Activated naive CD4-positive, alpha-beta T cell treated with anti-CD3 and anti-CD28 coated beads for 36 hours (primary cell): Measurements from ENCODE around the gene SLC17A7. TPM values are rescaled to one million over a fixed set of nuclear protein-coding genes. Genes with fewer than 3 reads are reported as not detected.

Source experiments
- CTCF ChIA-PET: fragments of 350-600 bp; sonication (Branson Sonifier 250); formaldehyde crosslinking; loops from one replicate; lab custom pipeline; 2021; ENCODE audit warnings: antibody characterized with exemption; lab: Charles Lee
- DNase-seq: peaks from one replicate; pipeline ENCODE4 v3.0.0-alpha.2; 2020
- H3K27ac Mint-ChIP-seq: one replicate; pipeline ENCODE4 v1.8.0; 2021; ENCODE audit warnings: mild to moderate bottlenecking, mixed read lengths
- H3K27me3 Mint-ChIP-seq: one replicate; pipeline ENCODE4 v1.8.0; 2021; ENCODE audit warnings: low read depth, mixed read lengths
- H3K36me3 Mint-ChIP-seq: one replicate; pipeline ENCODE4 v1.8.0; 2021; ENCODE audit warnings: low read depth, mixed read lengths
- H3K4me1 Mint-ChIP-seq: one replicate; pipeline ENCODE4 v1.8.0; 2021; ENCODE audit warnings: low read depth, mixed read lengths
- H3K4me3 Mint-ChIP-seq: one replicate; pipeline ENCODE4 v1.8.0; 2021; ENCODE audit warnings: mild to moderate bottlenecking, moderate library complexity, mixed read lengths
- H3K9me3 Mint-ChIP-seq: one replicate; pipeline ENCODE4 v1.8.0; 2021; ENCODE audit warnings: mixed read lengths
- intact Hi-C: fragments of 100-400 bp; cut with micrococcal nuclease; formaldehyde crosslinking; loops from one replicate; pipeline ENCODE4 v1.15.1; 2023
- total RNA-seq, 2 experiments: library from RNA; stranded (reverse); gene quantifications; one replicate each; pipeline ENCODE4 v1.2.3, GENCODE V29; 2021

The SLC17A7 gene
- total RNA-seq, 2 experiments from 2014 or later = 0.12 TPM

DNA sequence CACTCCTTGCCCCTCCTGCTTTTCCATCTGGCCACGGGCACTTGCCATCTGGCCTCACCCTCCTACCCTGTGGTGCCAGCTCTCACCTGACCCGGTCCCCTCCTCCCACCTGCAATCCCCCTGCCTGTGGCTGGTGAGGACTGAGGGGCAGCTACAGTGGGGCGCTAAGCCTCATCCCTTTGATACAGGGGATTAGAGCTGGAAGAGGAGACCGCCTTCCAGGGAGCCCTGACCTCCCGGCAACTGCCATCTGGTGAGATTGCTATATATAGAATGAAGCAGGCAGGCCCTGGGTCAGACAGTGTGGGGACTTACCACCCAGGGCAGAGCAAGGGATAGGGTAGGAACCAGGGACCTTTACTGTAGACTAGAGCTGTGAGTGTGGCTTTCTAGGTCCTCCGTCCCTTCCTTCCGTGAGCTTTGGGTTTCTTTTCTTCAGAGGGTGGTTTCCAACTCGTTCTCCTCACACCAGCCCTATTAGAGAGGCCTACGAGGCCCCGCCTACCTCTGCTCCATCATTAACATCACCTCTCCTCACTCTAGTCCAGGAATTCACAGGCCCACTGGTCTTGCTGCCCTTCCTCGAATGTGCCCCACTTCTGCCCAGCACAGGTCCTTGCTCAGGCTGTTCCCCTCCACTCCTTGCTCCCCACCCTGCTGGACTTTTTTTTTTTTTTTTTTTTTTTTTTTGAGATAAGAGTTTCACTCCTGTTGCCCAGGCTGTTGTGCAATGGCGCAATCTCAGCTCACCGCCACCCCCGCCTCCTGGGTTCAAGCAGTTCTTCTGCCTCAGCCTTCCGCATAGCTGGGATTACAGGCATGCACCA lies 45.5 kb downstream of the SLC17A7 start:
- intact Hi-C loops = no loop called here
- no peak for DNase-seq
- no peaks in the 10 kb centered on the region for H3K9me3 Mint-ChIP-seq
- peaks cover 3% of the 10 kb centered on the region for H3K27me3 Mint-ChIP-seq
- no peak overlapping the region for H3K27ac Mint-ChIP-seq
- CTCF ChIA-PET = no interaction called here
- H3K36me3 Mint-ChIP-seq = no peaks in the 10 kb centered on the region
- peaks cover 22% of the 10 kb centered on the region for H3K4me1 Mint-ChIP-seq
- no peak overlapping the region for H3K4me3 Mint-ChIP-seq

DNA sequence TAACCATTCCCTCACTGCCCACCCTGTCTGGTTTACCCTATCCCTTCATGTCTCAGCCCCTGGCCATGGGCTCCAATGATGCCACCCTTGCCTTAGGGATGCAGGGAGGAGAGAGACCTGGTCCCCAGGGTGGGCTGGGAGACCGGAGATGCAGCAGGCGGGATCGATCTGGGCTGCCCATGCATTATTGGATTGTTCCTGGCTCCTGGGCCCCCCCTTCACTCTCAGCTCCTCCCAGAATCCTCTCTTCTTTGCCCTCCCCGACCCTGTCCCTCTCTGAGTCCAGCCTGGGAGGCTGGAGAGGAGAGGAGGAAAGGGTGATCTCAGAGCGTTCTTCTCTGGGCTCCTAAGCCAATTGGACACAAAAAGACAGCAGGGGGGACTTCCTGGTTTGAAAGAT lies 47.4 kb downstream of the SLC17A7 start:
- CTCF ChIA-PET = interaction anchor here (0.6 to 1.1 kb wide), 8 partner anchors 27 to 603 kb away, joined by 3 to 5 read pairs (median 3); no protein-coding TSS in a partner anchor
- no peaks in the 10 kb centered on the region for H3K36me3 Mint-ChIP-seq

GRCh38 chr19:49391581-49392399 lies 49.5 kb downstream of the SLC17A7 start:
- DNase-seq = peak; percentile 88
- Mint-ChIP-seq H3K4me3 (no peak overlapping the region), H3K36me3 (no peaks in the 10 kb centered on the region), H3K4me1 (peaks cover 15% of the 10 kb centered on the region), H3K9me3 (no peaks in the 10 kb centered on the region), H3K27ac (no peak overlapping the region), H3K27me3 (peaks cover 3% of the 10 kb centered on the region)
- intact Hi-C loops = loop anchor here (1.0 to 2.0 kb wide), 5 partner anchors 31 to 83 kb away; partner anchors contain the start of genes FLT3LG and PTH2
- CTCF ChIA-PET = interaction anchor here (0.6 to 4.0 kb wide), 18 partner anchors 11 to 157 kb away, joined by 3 to 18 read pairs (median 4); partner anchors contain the start of genes GFY and PIH1D1

More for the DNA sequence above, 47.4 kb downstream of the SLC17A7 start:
- H3K27me3 Mint-ChIP-seq = peaks cover 3% of the 10 kb centered on the region
- intact Hi-C loops = loop anchor here (2.0 kb wide), 2 partner anchors 29 to 37 kb away; partner anchors contain the start of gene PTH2
- H3K9me3 Mint-ChIP-seq = no peaks in the 10 kb centered on the region
- no peak overlapping the region for H3K4me3 Mint-ChIP-seq
- H3K27ac Mint-ChIP-seq = no peak overlapping the region
- no peak for DNase-seq
- H3K4me1 Mint-ChIP-seq = peaks cover 17% of the 10 kb centered on the region

- peaks cover 3% of the 10 kb centered on the region for H3K27me3 Mint-ChIP-seq
- DNase-seq = no peak
- H3K4me1 Mint-ChIP-seq = peaks cover 15% of the 10 kb centered on the region
- H3K9me3 Mint-ChIP-seq = no peaks in the 10 kb centered on the region
- H3K36me3 Mint-ChIP-seq = no peaks in the 10 kb centered on the region
- intact Hi-C loops = no loop called here
- CTCF ChIA-PET = interaction anchor here (0.6 to 4.0 kb wide), 15 partner anchors 10 to 120 kb away, joined by 3 to 18 read pairs (median 4); partner anchors contain the start of genes GFY and PIH1D1
- no peak overlapping the region for H3K27ac Mint-ChIP-seq
- no peak overlapping the region for H3K4me3 Mint-ChIP-seq
These were observed 50.4 kb downstream of the SLC17A7 start for GRCh38 chr19:49390929-49391359.

DNA sequence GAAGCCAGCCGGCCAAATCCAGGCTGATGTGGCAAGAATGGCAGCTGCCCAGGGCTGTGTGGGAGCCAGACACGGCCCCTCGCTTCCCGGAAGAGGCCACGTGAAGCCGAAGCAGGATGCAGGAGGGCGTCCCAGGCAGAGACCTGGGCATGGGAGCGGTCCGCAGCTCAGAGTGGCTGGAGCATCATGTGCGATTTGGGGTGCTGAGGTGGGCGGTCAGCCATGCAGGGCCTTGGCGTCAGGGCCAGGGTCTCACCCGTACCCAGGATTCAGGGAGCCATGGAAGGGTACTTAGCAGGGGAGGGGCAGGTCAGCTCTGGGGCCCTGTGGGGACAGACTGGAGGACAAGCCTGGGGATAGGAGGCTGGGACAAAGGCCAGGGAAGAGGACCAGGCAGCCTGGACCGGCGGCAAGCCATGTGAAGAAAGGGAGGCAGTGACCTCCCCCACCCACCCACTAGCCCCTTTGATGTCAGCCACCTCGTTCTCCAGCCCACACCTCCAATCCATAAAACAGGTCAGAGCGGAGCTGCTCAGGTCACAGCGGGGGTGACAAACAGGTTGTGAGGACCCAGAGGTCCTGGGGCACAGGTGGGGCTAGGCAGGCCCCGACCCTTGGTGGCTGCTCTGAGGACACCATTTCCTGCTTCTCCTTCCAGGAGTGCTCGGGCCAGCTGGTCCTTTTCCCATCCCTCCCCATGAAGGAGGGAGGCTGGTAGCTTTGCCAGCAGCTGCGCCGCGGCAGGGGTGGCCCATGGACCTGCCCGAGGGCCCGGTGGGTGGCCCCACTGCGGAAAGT lies 51.0 kb downstream of the SLC17A7 start:
- Mint-ChIP-seq H3K9me3 (no peaks in the 10 kb centered on the region), H3K36me3 (no peaks in the 10 kb centered on the region), H3K27me3 (peaks cover 3% of the 10 kb centered on the region), H3K4me3 (no peak overlapping the region), H3K4me1 (peaks cover 15% of the 10 kb centered on the region), H3K27ac (no peak overlapping the region)
- CTCF ChIA-PET = interaction anchor here (0.8 to 4.0 kb wide), 11 partner anchors 19 to 176 kb away, joined by 3 to 18 read pairs (median 3); partner anchors contain the start of gene PIH1D1
- DNase-seq = no peak
- intact Hi-C loops = no loop called here

DNA sequence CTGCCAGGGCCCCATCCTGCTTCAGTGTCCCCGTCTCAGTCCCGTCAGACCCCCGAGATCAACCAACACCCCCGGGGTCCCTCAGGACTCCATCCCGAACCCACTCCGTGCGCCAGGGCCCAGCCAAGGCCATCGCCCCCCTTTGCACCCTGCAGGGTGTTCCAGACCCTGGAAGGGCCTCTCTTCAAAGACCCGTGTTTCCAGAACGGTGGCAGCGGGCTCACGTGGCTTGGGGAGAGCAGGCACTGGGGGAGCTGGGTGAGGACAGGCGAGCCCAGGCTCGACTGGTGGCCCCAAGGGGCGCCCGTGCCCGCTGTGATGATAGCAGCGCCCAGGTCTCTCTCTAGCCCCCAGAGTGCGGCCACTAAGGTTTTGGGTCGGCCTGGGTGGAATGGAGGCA lies 51.9 kb downstream of the SLC17A7 start:
- intact Hi-C loops = loop anchor here (2.0 kb wide), 1 partner anchor 55 kb away; the partner anchor contains the start of gene CD37
- Mint-ChIP-seq H3K27ac (no peak overlapping the region), H3K4me3 (peak overlapping the region; percentile 4), H3K27me3 (peaks cover 3% of the 10 kb centered on the region), H3K36me3 (no peaks in the 10 kb centered on the region), H3K4me1 (peaks cover 15% of the 10 kb centered on the region), H3K9me3 (no peaks in the 10 kb centered on the region)
- CTCF ChIA-PET = interaction anchor here (1.1 to 4.0 kb wide), 3 partner anchors 56 to 177 kb away, joined by 3 to 18 read pairs (median 3); no protein-coding TSS in a partner anchor
- no peak for DNase-seq

DNA sequence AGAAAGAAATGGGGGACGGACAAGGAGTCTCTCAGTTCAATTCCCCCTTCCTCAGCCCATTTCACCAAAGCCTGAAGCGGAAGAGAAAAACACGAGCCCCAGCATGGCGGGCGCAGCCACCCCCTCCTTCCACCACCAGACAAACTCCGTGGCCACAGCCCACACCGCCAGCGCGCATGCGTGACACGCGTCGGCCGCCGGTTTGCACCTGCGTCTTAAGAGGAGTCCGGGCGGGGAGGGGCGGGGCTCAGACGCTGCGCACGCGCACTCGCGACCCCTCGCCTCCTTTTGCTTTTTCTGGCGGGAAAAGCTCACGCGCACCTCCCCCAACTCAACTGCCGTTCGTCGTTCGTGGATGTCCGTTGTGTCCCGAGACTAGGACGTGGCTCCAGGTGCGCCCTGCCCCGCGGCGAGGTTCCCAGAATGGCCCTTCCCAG lies 53.4 kb downstream of the SLC17A7 start, which contains the start of gene KASH5:
Gene KASH5 (plus strand): TSS at position 314 of the 437 bp plus-strand sequence. CDS start 2,635 bp downstream, outside the sequence.
- CTCF ChIA-PET = interaction anchor here (0.6 to 1.3 kb wide), 2 partner anchors 83 to 88 kb away, joined by 3 to 4 read pairs; no protein-coding TSS in a partner anchor
- intact Hi-C loops = loop anchor here (1.0 to 2.0 kb wide), 2 partner anchors 53 to 82 kb away; partner anchors contain the start of gene CD37
- Mint-ChIP-seq H3K4me1 (peaks cover 15% of the 10 kb centered on the region), H3K27me3 (peaks cover 3% of the 10 kb centered on the region), H3K9me3 (no peaks in the 10 kb centered on the region), H3K4me3 (peak within 1 kb of the TSS; percentile 68), H3K36me3 (no peaks in the 10 kb centered on the region), H3K27ac (peak within 1 kb of the TSS; percentile 86)
- DNase-seq = peak; percentile 95

DNA sequence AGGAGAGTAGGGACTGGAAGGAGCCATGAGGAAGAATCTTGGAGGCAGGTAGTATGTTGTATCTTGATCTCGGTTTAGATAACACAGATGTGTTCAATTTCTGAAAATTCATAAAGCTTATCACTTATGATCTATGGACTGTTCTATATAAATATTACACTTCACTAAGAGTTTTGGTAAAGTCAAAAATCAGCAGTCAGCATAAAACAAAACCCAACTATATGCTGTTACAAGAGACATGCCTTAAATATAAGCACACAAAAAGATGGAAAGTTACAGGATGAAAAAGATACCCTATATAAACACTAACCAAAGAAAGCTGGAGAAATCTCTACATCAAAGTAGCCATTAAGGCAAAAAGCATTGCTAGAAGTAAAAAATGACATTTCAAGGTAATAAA lies 57.7 kb downstream of the SLC17A7 start:
- CTCF ChIA-PET = interaction anchor here (0.7 kb wide), 1 partner anchor 659 kb away, joined by 6 read pairs; no protein-coding TSS in a partner anchor
- Mint-ChIP-seq H3K9me3 (peaks cover 3% of the 10 kb centered on the region), H3K27ac (no peak overlapping the region), H3K4me1 (peaks cover 9% of the 10 kb centered on the region), H3K27me3 (no peaks in the 10 kb centered on the region), H3K4me3 (no peak overlapping the region), H3K36me3 (no peaks in the 10 kb centered on the region)
- intact Hi-C loops = no loop called here
- DNase-seq = no peak

DNA sequence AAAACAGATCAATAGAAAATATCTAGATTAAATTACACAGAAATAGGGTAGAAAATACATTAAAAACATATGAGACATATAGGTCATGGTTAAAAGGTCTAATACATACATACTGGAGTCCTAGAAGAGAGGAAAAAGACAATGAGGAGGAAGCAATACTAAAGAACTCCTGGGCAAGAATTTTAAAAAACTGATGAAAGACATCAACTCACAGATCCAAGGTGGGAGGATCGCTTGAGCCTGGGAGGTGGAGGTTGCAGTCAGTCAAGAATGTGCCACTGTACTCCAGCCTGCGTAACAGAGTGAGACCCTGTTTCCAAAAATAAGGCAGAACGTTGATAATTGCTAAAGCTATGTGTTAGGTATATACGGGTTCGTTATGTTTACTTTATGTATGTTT lies 58.7 kb downstream of the SLC17A7 start:
- intact Hi-C loops = no loop called here
- peaks cover 3% of the 10 kb centered on the region for H3K4me1 Mint-ChIP-seq

DNA sequence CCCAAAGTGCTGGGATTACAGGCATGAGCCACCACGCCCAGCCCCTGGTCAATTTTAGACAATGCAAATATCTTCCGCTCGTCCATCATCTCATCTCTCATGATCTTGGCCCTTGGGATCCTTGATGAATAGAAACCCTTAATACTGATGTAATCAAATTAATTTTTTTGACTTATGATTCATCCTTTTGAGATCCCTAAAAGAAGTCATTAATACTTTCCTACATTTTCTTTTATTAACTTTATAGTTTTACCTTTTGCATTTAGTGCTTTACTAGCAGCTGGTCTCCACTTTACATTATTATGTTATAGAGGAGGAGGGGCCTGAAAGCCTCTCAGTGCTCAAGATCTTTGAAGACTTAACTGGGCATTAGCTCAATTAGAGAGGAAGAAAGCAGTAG lies 60.9 kb downstream of the SLC17A7 start:
- intact Hi-C loops = no loop called here
- DNase-seq = no peak
- CTCF ChIA-PET = interaction anchor here (0.6 to 1.5 kb wide), 3 partner anchors 11 to 174 kb away, joined by 3 to 4 read pairs (median 3); no protein-coding TSS in a partner anchor
- Mint-ChIP-seq H3K27ac (no peak overlapping the region), H3K4me3 (no peak overlapping the region), H3K36me3 (no peaks in the 10 kb centered on the region), H3K9me3 (peaks cover 3% of the 10 kb centered on the region), H3K27me3 (no peaks in the 10 kb centered on the region), H3K4me1 (no peaks in the 10 kb centered on the region)

More for the DNA sequence above, 58.7 kb downstream of the SLC17A7 start:
- Mint-ChIP-seq H3K4me3 (no peak overlapping the region), H3K9me3 (peaks cover 3% of the 10 kb centered on the region), H3K36me3 (no peaks in the 10 kb centered on the region), H3K27ac (no peak overlapping the region), H3K27me3 (no peaks in the 10 kb centered on the region)
- CTCF ChIA-PET = interaction anchor here (0.7 to 1.2 kb wide), 2 partner anchors 30 to 658 kb away, joined by 3 to 6 read pairs; no protein-coding TSS in a partner anchor
- DNase-seq = no peak
